T follicular helper cell (primary cell): ENCODE data around the gene GGA3.

Experiments used
- DNase-seq: peaks from one replicate; pipeline ENCODE4 v3.0.0-alpha.2; 2020; ENCODE audit warnings: low read depth

Gene GGA3

DNA sequence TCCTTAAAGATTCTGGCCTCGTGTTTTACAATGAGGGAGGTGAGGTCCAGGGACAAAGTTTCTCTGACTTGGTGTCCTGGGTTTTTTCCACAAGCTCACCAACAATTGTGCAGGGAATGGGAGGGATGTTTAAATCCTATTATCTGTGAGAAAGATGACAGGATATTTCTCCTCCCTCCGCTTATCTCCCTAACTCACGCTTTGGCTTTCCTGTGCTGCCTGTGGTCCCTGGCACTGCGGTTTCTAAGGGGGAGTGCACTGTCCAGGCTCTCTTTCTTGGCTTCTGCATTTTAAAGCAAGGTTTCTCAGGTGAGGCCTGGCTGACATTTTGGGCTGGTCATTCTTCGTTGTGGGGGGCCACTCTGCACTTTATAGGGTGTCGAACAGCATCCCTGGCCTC, 16.4 kb downstream of the GGA3 start:
- DNase-seq = no peak

DNA sequence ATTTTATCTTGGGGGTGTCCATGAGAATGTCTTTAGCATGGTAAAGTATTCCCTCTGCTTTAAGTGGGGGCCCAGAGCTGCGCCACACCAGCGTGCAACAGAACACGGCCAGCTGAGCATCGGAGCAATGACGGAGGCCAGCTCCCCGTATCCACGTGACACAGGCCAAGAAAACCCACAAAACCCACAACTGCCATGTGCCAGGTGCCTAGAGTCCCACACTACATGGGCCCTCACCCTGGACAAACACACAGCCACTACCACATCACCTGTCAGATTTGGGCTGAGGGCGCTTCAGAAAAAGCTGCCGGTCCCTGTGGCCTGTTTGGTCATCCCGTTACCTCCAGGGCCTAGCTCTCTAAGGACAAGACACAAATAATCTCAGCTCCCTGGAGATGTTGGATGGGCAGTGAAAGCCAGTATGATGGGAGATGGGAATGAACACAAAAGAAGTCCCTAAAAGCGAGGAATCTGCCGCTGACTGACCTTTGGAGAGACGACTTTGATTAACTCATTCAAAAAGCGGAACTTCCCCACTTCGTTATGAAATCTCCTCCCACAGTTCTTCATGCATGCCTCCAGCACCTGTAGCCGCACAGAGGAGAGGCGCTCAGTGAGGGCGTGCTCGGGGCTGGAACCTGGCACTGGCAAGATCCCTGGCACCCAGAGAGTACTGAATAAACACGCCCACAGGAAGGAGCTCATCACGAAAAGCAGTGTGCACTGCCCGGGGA, 17.1 kb downstream of the GGA3 start:
- no peak for DNase-seq

DNA sequence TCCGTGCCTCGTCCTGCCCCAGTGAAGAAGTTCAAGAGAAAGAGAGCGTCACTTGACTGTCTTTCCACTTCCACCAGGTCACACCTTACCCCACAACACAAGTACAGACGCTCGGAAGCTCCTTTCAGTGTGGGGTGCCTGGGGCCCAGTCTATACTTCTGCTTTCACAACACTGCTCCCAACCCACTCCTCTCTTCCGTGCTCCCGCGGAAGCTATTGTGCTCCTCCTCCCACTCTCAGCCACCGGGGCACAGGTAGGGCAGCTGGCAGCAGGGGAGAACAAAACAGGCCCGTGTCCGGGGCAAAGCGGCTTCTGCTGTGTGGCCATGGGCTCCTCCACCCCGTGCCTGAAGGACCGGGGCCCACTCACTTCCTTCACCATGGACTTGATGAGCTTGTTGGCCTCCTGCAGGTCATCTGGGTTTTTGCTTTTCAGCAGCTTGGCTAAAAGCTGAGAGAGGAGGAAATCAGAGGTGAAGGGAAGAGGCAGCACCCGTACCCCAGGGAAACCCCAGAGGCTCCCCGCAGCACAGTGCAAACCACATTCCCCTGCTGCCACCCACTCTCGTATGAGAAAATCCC, 18.9 kb downstream of the GGA3 start:
- peak; percentile 50 for DNase-seq

DNA sequence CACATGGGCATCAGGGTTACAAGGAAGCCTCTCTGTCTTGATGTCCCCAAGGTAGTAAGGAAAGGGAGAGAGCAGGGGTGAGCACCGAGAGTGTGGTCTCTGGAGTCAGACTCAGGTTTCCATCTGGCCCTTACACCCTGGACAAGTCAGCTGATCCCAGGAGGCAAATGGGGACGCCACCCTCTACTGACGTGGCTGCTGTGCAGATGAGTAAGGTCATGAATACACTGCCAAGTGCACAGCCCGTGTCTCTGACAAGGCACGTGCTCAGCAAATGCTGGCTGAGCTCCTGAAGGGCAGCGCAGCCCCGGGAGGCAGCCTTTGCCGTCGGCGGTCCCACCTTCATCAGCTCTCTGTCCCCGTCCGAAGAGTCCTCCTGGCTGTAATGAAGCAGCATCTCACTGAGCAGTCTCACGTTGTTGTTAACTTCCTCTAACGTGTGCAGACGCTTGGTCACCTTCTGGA, 19.4 kb downstream of the GGA3 start:
- DNase-seq = no peak

DNA sequence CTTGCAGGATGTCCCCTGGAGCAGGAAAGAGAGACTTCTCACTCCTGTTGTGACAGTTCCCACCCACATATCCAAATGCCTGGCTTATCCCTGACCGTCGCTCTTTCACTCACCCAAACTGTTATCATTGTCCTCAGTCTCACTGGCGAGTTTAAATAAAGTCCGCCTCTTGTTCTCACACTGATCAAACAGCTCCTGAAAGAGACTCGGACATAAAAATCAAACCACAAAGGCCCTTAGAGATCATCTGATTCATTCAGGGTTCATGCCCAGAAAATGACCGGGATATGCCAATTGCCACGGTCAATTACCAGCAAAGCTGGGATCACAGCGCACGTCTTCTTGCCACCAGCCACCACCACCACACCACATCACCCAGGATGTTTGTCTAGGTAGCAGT, 19.9 kb downstream of the GGA3 start:
- no peak for DNase-seq

DNA sequence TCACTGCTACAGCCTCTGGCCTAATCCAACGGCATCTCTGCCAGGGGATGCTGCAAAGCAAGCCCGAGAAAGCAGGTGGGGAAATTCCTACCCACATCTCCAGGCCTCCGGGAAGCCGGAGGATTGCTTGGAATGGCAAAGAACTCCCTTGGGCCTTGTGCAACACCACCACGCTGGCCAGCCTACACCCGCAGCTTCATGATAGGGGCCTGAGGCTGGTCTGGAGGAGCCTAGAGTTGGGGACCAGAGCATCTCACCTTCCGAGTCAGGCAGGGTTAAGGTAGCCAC, 20.3 kb downstream of the GGA3 start:
- no peak for DNase-seq

DNA sequence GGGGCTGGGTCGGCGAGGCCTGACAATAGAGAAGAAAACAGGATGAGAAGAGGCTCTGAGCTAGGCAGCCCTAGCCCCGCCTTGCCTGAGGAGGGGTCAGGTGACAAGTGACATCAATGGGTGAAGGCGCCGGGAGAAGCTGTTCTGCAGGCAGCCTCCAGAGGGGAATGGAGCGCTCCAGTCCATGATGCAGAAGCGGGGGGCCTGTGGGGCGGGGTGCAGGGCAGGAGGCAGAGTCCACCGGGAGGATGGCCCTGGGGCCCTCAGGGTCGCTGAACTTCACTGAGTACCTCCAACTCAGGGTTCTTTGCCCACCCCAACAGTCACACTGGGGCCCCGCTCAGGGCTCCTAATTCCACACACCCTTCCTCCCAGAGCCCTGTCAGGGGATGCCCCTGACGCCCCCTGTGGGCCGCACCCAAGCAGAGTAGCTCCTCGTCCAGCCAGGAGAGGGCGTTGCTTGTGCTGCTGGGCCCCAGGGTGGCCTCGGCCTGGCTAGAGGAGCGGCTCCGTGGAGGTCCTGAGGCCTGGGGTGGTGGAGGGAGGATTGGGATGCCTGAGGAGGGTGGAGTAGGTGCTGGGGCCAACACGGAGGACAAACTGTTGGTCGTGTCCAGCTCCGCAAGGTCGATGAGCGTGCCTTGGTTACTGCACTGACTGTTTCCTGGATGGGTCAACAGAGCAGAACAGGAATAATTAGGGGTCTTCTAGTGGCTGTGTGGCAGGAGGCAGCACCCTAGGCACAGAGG, 20.8 kb downstream of the GGA3 start:
- no peak for DNase-seq

DNA sequence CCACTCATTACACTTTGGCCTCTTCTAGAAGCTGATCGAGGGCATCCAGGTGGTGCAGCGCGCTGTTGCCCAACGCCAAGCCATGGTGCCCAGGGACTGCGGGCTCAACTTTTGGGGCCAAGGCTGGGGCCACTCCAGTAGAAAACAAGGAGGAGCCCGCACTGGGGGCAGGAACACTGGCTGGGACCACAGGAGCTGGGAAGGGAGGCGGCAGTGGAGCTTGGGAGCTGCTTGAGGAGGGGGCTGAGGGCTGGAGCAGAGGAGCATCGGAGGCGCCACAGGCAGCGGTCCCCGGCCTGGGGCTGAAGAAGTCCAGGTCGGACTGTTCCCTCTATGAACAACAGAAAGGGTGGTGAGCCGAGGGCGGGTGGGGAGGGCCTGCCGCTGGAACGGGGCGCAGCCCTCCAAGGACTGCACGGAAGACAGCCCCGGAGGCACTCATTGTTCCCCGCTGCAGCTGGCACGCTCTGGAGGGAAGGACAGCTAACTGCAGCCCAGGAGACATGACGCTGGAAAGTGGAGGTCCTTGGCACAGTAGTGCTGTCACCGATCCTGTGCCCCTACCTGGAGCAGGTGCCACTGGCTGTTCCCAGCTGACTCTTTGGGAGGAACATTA, 21.5 kb downstream of the GGA3 start:
- DNase-seq = no peak

DNA sequence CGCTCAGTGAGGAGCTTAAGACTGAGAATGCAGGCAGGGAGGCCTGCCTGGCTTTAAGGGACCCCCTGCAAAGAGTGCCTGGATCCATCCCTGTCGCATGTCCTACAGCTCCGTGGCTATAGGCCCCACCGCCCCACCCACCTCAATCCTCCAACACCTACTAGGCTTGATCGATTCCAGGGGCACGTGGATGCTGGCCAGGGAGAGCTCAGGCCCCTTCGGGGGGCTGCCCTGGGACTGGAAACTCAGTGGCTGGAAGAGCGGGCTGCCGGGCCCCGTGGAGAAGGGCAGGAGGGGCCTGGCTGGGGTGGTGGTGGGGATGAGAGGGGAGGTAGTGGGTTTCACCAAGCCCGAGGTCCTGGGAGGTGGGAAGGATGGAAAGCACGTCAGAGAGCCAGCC, 22.2 kb downstream of the GGA3 start:
- DNase-seq = no peak

DNA sequence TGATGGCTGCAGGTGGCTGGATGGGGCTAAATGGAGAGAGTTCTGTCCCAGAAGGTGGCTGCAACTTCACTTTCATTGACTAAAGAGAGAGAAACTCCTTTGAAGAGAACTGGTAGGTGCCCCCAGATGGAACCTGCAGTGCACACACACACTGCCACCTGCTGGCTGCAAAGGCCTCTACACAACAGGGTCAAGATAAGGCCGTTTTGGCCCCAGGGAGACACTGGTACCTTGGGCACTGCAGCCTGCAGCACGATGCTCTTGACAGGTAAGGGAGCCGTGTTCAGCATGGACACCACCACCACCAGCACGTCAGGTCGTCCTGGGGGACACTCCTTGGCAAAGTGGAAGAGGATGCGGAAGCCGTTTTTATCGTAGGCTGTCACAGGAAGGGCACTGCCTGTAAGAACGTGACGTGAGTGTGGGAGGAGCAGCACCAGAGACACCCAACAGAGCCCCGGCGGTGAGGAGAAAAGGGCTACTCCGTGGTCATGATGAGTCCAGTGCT, 22.7 kb downstream of the GGA3 start:
- DNase-seq = peak; percentile 46

DNA sequence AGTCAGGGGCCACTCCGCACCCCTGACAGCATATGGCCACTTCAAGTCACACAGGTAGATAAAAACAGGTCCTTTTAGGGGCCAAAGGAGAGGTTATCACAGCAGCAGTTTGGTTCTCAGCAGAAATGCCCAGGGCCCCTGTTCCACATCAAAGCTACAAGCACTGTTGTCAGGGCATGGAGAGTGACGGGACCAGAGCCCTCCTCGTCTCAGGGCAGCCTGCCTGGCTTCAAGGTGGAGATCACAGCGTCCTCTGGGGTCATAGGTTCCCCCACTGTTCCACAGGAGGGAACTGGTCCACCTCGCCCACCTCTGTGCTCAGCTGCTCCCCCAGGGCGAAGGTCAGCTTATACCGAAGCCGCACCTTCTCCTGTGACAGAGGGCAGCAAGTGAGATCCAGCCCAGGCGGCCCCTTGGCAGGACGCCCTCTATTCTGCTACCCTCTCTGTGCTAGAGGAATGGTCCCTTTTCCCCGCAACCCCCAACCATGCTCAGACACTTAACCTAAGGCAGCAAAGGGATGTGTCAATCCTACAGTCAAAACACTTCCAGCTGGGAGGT, 23.3 kb downstream of the GGA3 start:
- DNase-seq = no peak

DNA sequence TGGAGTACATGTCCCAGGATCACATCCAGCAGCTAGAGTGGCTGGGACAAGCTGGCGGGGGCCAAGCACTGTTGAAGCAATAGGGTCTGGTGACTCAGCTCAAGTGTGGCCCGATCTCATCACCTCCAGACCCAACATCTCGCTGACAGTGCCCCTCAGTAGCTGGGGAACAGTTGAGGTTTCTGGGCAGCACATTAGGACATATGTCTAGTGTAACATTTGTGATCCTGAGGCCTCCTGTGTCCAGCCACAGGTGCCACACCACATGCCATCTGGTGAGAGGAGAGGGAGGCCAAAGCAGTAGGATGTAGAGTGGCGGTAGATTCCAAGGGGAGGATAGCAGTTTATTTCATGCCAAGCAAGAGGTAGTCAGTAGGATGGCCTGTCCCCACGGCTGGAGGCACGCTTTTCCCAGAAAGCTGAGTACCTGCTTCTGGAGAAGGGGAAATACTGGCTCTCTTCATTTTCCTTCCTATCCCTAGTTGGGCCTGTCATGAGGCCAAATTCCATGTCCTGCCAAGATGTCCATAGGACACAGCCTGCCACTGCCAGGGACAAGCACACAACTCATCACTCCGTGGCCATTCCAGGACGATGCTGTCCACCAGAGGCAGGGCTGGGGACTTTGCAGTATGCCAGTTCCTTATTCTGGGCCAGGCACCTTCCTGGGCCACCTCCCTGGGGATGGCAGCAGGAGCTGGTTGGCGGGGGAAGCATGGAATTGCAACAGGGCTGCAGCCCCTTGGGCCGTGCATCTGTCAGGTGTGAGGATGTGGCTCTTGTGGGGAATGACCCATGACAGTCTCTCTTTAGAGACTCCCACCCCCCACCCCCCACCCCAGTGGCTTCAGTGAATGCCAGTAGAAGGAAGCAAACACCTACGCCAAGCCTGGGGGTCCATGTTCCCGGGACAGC, 24.0 kb downstream of the GGA3 start:
- no peak for DNase-seq

DNA sequence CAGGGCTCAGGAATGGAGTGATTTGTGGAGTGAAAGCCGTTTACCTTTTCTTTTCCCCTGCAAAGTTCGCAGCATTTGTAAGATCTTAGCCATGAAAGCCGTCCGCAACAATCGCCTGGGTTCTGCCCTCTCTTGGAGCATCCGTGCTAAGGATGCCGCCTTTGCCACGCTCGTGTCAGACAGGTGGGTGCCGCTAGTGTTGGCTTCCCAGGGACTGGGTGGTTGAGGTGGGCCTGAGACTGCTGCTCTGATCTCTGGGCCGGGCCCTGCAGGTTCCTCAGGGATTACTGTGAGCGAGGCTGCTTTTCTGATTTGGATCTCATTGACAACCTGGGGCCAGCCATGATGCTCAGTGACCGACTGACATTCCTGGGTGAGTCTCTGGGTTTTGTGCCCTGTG, 28.6 kb downstream of the GGA3 start:
- DNase-seq = no peak

DNA sequence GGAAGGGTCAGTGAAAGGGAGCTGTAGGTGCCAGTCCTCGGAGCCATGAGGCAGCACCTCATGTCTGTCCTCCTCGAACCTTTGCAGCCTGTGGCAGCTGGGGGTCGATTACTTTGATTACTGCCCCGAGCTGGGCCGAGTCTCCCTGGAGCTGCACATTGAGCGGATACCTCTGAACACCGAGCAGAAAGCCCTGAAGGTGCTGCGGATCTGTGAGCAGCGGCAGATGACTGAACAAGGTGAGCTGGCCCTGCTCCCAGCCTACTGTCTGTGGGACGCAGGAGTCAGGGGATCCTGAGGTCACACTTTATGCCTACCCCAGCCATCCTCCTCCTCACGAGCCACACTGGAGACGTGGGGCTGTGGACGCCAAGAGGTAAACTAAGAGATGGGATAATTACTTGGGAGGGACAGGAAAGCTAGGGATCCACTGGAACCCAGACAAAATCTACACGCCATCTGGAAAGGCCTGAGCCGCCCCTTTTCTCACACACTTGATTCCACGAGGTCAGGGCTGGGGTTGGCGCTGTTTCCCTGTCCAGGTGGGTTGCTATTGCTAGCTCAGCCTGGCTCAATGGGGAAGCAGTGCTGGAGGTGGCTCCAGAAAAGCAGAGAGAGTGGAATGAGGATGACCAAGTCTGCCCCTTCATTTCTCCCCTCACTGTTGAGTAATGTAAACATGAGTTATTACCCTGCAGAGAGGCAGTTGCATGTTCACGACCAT, 29.5 kb downstream of the GGA3 start:
- DNase-seq = no peak

DNA sequence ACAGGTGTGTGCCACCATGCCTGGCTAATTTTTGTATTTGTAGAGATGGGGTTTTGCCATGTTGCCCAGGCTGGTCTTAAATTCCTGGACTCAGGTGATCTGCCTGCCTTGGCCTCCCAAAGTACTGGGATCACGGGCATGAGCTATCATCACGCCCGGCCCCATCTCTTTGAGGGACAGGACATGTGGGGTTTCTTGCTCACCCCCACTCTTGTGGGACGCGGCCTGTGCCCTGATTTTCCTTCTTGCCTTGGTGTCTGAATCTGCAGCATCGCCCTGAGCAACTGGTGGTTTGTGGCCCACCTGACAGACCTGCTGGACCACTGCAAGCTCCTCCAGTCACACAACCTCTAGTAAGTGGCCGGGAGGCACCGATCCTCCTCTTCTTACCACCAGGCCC, 30.3 kb downstream of the GGA3 start:
- no peak for DNase-seq

DNA sequence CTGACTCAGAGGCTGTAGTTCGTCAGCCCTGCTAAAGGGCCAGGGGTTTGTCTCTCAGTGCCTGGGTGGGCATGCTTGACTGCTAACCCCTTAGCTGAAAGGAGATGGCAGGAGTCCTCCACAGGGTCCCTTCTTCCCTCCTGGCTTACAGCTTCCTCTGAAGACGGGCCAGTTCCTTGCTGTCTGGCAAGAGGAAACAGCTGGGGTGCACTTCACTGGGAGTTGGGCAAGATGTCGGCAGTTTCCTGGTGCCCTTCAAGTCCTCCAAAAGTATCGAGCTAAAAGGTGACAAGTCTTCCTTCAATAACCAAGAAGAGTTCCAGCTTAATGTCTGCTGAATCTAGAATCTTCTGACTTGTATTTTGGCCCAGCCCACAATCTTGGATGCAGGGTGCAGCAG, 32.6 kb downstream of the GGA3 start:
- DNase-seq = no peak

DNA sequence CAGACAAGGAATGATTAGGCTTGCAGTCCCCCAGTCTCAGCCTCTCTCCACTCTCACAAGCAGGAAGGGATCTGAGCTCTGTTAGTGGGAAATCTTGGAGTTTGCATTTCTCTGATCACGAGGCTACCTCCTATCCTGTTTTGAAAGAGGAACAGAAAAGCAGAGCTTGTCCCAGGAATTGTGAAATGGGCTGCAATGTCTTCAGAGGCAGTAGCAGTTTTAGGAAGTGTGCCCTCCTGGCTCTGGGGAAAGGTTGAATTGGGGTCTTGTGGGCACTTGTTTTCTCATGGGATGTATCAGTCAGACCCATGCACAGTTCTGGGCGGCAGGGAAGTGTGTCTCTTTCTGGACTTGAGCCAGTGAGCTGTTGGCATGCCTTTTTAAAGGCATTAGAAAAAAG, 33.1 kb downstream of the GGA3 start:
- DNase-seq = no peak

DNA sequence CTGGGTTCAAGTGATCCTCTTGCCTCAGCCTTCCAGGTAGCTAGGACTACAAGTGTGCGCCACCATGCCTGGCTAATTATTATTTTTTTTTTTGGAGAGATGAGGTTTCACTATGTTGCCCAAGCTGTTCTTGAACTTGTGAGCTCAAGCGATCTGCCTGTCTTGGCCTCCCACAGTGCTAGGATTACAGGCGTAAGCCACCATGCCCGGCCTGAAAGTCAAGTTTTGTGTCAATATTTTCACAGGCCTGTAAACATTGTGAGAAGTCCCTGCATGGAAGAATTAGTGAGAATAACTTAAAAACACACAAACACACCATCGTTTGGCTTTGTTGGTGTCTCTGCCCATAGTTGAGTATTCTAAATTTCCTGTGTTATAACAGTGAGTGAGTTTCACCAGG, 33.7 kb downstream of the GGA3 start:
- DNase-seq = no peak

DNA sequence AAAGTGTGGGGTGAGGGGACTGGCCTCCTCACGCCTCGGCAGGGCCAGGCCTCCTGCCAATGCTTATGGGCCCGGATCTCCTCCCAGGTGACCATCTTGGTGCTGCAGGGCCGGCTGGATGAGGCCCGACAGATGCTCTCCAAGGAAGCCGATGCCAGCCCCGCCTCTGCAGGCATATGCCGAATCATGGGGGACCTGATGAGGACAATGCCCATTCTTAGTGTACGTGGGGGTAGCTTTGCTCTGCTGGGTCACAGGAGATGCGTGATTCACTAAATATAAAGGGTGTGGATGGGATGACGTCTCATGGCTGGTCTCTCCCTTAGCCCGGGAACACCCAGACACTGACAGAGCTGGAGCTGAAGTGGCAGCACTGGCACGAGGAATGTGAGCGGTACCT, 36.4 kb downstream of the GGA3 start:
- DNase-seq = no peak

DNA sequence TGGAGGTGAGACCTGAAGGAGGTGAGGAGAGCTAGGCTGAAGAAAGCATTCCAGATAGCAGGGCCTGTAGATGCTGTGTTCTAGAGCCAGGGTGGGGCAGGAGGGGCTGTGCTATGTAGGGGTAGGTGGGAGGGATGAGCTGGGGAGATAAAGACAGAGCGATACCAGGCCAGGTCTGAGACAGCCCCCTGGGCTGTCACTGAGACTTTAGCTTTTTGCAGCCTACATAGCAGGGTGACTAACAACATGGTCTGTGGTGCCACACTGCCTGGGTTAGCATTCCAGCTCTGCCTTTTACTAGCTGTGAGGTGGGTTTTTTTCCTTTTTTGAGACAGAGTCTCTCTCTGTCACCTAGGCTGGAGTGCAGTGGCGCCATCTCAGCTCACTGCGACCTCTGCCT, 41.6 kb downstream of the GGA3 start:
- no peak for DNase-seq

DNA sequence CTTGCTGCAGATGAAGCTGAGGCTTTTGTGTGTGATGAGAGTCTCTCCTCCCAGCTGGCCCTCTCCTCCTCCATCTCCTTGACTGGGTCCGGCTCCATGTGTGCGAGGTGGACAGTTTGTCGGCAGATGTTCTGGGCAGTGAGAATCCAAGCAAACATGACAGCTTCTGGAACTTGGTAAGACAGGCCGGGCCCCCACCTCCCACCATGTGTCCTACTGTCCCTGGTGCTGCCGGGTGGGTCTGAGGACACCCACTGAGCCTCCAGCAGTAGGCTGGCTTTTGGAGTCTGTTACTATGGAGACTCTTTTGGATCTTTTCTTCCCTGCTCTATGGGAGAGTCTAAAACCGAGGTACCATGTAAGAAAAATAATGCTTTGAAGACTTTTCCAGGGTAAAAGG, 43.3 kb downstream of the GGA3 start:
- no peak for DNase-seq
